ENCODE measurements around the gene DIP2C.

Gene DIP2C

DNA sequence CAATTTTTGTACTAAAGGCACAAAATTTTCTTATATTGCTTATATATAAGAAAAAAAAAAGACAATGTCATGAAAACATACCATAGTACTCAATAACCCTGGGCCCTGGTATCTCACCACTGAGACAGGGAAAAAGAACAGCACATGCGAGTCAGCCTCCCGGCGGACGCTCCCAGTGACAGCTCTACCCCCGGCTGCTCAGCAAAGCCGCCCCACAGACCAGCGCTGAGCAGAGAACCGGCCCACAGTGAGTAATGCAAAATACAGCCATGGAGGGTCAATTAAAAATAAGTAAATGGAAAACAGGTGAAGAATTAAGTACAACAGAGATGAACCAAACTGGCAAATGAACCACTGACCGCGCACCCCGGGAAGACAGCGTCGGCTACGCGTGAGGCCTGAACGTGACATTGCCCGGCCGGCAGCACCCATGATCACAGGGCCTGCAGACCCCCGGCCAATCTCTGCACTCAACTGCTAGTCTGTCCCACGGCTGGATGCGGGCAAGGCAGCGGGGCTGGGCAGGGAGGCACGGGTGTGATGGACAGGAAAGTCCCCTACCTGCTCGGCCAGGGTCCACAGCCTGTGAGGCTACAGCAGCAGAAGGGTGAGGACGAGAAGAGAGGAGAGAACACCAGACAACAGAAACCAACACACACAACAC lies 378.4 kb downstream of the DIP2C start:
- no peak for DNase-seq (ENCODE audit: extremely low read depth, insufficient read length)
- no peak overlapping the region for H3K4me3 ChIP-seq (replicated peaks; ENCODE audit: low read depth, low read length)
- no peaks in the 10 kb centered on the region for H3K27me3 ChIP-seq (replicated peaks; ENCODE audit: control insufficient read depth, insufficient read depth, low read length)
- no peaks in the 10 kb centered on the region for H3K36me3 ChIP-seq (ENCODE audit: control insufficient read depth, insufficient read depth, low read length)
- TF ChIP-seq, protein P1, sequence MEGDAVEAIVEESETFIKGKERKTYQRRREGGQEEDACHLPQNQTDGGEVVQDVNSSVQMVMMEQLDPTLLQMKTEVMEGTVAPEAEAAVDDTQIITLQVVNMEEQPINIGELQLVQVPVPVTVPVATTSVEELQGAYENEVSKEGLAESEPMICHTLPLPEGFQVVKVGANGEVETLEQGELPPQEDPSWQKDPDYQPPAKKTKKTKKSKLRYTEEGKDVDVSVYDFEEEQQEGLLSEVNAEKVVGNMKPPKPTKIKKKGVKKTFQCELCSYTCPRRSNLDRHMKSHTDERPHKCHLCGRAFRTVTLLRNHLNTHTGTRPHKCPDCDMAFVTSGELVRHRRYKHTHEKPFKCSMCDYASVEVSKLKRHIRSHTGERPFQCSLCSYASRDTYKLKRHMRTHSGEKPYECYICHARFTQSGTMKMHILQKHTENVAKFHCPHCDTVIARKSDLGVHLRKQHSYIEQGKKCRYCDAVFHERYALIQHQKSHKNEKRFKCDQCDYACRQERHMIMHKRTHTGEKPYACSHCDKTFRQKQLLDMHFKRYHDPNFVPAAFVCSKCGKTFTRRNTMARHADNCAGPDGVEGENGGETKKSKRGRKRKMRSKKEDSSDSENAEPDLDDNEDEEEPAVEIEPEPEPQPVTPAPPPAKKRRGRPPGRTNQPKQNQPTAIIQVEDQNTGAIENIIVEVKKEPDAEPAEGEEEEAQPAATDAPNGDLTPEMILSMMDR (IDR thresholded peaks at IDR 0.05; ENCODE audit: insufficient read depth, low read length, poor library complexity, severe bottlenecking), result no peak

DNA sequence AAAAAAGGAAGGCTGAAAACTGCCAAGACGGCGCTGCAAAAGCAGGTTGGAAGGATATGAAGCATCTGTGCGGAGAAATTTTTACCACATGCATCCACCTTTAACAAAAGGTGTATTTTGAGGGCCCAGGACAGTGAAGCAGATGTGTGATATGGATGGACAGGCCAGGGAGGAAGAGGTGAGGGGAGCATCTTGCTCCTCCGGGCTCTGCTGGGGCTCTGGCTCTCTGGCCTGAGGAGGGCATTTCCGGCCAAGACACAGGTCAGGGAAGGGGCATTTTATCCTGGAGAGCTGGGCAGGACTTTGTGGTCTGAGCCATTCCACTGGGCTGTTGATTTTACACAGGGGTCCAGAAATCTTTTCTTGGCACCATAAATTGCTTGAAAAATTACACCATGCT lies 379.1 kb downstream of the DIP2C start:
- Histone ChIP-seq H3K36me3 (ENCODE audit: control insufficient read depth, insufficient read depth, low read length) (no peaks in the 10 kb centered on the region), H3K27me3 (replicated peaks; ENCODE audit: control insufficient read depth, insufficient read depth, low read length) (no peaks in the 10 kb centered on the region), H3K4me3 (replicated peaks; ENCODE audit: low read depth, low read length) (no peak overlapping the region)
- no peak for DNase-seq (ENCODE audit: extremely low read depth, insufficient read length)
- TF ChIP-seq, protein P1 (IDR thresholded peaks at IDR 0.05; ENCODE audit: insufficient read depth, low read length, poor library complexity, severe bottlenecking), result no peak

DNA sequence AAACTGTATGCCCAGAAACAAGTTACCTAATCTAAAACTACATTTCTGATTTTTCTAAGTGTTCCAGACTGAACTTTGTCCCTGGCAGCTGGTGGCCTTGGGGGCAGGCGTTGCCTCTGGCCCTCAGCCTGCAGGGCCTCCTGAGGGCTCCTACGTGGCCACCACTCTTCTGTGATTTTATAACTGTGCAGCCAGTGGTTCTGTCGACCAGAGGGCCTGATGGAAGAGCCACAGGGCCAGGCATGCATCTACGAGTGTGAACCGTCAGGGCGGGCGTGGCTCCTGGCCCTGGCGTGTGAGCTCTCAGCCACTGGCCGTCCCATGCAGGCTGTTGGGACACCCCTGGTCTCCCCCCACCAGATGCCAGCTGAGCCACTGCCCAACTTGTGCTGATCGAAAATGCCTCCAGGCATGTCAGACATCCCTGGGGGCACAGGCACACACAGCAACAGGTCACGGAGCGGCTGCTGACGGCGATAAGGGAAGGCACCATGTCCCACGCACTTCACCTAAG lies 380.8 kb downstream of the DIP2C start:
- no peak for DNase-seq (ENCODE audit: extremely low read depth, insufficient read length)
- no peaks in the 10 kb centered on the region for H3K27me3 ChIP-seq (replicated peaks; ENCODE audit: control insufficient read depth, insufficient read depth, low read length)
- H3K36me3 ChIP-seq (ENCODE audit: control insufficient read depth, insufficient read depth, low read length), result no peaks in the 10 kb centered on the region
- TF ChIP-seq, protein P1 (IDR thresholded peaks at IDR 0.05; ENCODE audit: insufficient read depth, low read length, poor library complexity, severe bottlenecking), result no peak
- no peak overlapping the region for H3K4me3 ChIP-seq (replicated peaks; ENCODE audit: low read depth, low read length)

DNA sequence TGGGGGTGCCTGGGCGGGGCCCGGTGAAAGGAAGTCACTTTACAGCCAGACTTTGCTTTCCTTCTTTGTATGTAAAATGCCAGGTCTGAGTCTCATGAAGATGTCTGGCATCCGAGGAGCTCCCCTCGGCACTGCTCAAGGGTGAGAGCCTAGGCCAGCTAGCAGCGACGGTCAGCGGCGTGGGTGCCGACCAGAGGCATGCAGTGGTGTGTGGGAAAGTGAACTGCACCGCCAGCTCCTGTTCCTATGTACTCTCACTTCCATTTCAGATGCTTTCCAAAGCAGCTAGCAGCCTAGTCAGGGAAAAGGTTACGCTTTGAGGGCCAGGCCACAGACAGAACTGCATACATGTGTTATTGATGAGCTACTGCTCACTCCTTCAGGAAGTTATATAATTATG lies 381.4 kb downstream of the DIP2C start:
- DNase-seq (ENCODE audit: extremely low read depth, insufficient read length), result no peak
- Histone ChIP-seq H3K4me3 (replicated peaks; ENCODE audit: low read depth, low read length) (no peak overlapping the region), H3K27me3 (replicated peaks; ENCODE audit: control insufficient read depth, insufficient read depth, low read length) (no peaks in the 10 kb centered on the region), H3K36me3 (ENCODE audit: control insufficient read depth, insufficient read depth, low read length) (no peaks in the 10 kb centered on the region)
- TF ChIP-seq, protein P1 (IDR thresholded peaks at IDR 0.05; ENCODE audit: insufficient read depth, low read length, poor library complexity, severe bottlenecking), result no peak

DNA sequence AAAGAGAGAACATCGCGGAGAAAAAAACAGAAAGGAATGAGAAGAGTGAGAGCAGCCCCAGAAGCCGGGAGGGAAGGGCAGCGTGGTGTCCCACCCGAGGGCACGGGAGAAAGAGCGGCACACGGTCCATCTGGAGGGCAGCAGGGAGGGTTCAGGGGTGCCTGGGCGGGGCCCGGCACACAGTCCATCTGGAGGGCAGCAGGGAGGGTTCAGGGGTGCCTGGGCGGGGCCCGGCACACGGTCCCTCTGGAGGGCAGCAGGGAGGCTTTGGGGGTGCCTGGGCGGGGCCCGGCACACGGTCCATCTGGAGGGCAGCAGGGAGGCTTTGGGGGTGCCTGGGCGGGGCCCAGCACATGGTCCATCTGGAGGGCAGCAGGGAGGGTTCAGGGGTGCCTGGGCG lies 381.8 kb downstream of the DIP2C start:
- H3K27me3 ChIP-seq (replicated peaks; ENCODE audit: control insufficient read depth, insufficient read depth, low read length), result no peaks in the 10 kb centered on the region
- H3K4me3 ChIP-seq (replicated peaks; ENCODE audit: low read depth, low read length), result no peak overlapping the region
- DNase-seq (ENCODE audit: extremely low read depth, insufficient read length), result no peak
- TF ChIP-seq, protein P1 (IDR thresholded peaks at IDR 0.05; ENCODE audit: insufficient read depth, low read length, poor library complexity, severe bottlenecking), result no peak
- H3K36me3 ChIP-seq (ENCODE audit: control insufficient read depth, insufficient read depth, low read length), result no peaks in the 10 kb centered on the region
